HEK293 (cell line): ENCODE results near the gene RHOU.

Experiments used
- CTCF ChIA-PET: fragments of 350-600 bp; formaldehyde crosslinking; extraction: SDS; loops from one replicate; lab custom pipeline; 2021; ENCODE audit warnings: antibody characterized with exemption; lab: Yijun Ruan, JAX
- POLR2A ChIA-PET: fragments of 300-600 bp; formaldehyde crosslinking; extraction: SDS; loops from one replicate; lab custom pipeline; 2020; ENCODE audit warnings: antibody characterized with exemption, inconsistent platforms; lab: Yijun Ruan, JAX
- H3K27ac ChIP-seq: fragments of 200-500 bp; sonication (Bioruptor generic); 2 replicates; pipeline ENCODE4 v1.5.1; 2014; ENCODE audit warnings: low read depth, low read length, control low read depth, inconsistent platforms; ENCODE audit errors: extremely low read depth
- H3K36me3 ChIP-seq, 2 experiments: fragments of 200-500 bp in 1 of 2; sonication (Bioruptor generic) in 1 of 2; 1 replicate in 1 of 2; 2 replicates in 1 of 2; pipeline ENCODE4 v1.5.1; 2014 to 2017; ENCODE audit warnings: inconsistent platforms in 2 of 2, low read length in 2 of 2; ENCODE audit not compliant: control insufficient read depth in 2 of 2, insufficient read depth in 1 of 2
- H3K4me1 ChIP-seq: fragments of 200-500 bp; sonication (Bioruptor generic); 2 replicates; pipeline ENCODE4 v1.5.1; 2014; ENCODE audit warnings: mild to moderate bottlenecking, low read length, inconsistent platforms; ENCODE audit not compliant: control insufficient read depth, insufficient read depth
- H3K4me3 ChIP-seq: 2 replicates; pipeline ENCODE4 v1.5.1; 2011; ENCODE audit warnings: low read depth, mild to moderate bottlenecking, control low read depth, low read length, moderate library complexity
- H3K9me3 ChIP-seq: fragments of 200-500 bp; sonication (Bioruptor generic); 2 replicates; pipeline ENCODE4 v1.5.1; 2014; ENCODE audit warnings: low read depth, low read length, inconsistent platforms; ENCODE audit not compliant: control insufficient read depth, insufficient read depth
- KLF16 ChIP-seq: fragments of 450-650 bp; formaldehyde crosslinking; IDR thresholded peaks from 2 replicates; pipeline ENCODE4 v1.5.1; 2017; ENCODE audit warnings: missing biosample characterization, missing genetic modification characterization
- MEIS1 ChIP-seq: sonication (generic); formaldehyde crosslinking; IDR thresholded peaks from 2 replicates; pipeline ENCODE4 v1.8.1; 2022; ENCODE audit warnings: missing genetic modification reagents, mild to moderate bottlenecking, borderline replicate concordance
- MYNN ChIP-seq: fragments of 450-650 bp; formaldehyde crosslinking; IDR thresholded peaks from 2 replicates; pipeline ENCODE4 v1.5.1; 2016; ENCODE audit warnings: missing biosample characterization, missing genetic modification characterization, borderline replicate concordance
- TSHZ1 ChIP-seq: fragments of 450-650 bp; formaldehyde crosslinking; IDR thresholded peaks from 2 replicates; pipeline ENCODE4 v1.5.1; 2016; ENCODE audit warnings: missing biosample characterization, missing genetic modification characterization, borderline replicate concordance
- WT1 ChIP-seq: fragments of 450-650 bp; formaldehyde crosslinking; IDR thresholded peaks from 2 replicates; pipeline ENCODE4 v1.5.1; 2016; ENCODE audit warnings: missing biosample characterization, missing genetic modification characterization
- ZBTB6 ChIP-seq: fragments of 450-650 bp; formaldehyde crosslinking; IDR thresholded peaks from 2 replicates; pipeline ENCODE4 v1.5.1; 2017; ENCODE audit warnings: missing biosample characterization, missing genetic modification characterization
- ZIC2 ChIP-seq: fragments of 450-650 bp; formaldehyde crosslinking; IDR thresholded peaks from 2 replicates; pipeline ENCODE4 v1.5.1; 2016; ENCODE audit warnings: missing biosample characterization, missing genetic modification characterization
- ZNF350 ChIP-seq: fragments of 450-650 bp; formaldehyde crosslinking; IDR thresholded peaks from 2 replicates; pipeline ENCODE4 v1.5.0; 2017; ENCODE audit warnings: missing biosample characterization, mild to moderate bottlenecking, missing genetic modification characterization
- ZNF518A ChIP-seq: fragments of 450-650 bp; formaldehyde crosslinking; conservative IDR thresholded peaks from 2 replicates; pipeline ENCODE4 v1.5.1; 2016; ENCODE audit warnings: low read depth, missing biosample characterization, missing genetic modification characterization
- ZNF521 ChIP-seq: fragments of 450-650 bp; formaldehyde crosslinking; IDR thresholded peaks from 2 replicates; pipeline ENCODE4 v1.5.1; 2017; ENCODE audit warnings: missing biosample characterization, mild to moderate bottlenecking, missing genetic modification characterization
- ZNF677 ChIP-seq: fragments of 450-650 bp; IDR thresholded peaks from 2 replicates; pipeline ENCODE4 v1.5.0; 2018; ENCODE audit warnings: missing biosample characterization, mild to moderate bottlenecking, missing genetic modification characterization, moderate library complexity
- ZNF701 ChIP-seq: fragments of 450-650 bp; formaldehyde crosslinking; IDR thresholded peaks from 2 replicates; pipeline ENCODE4 v1.5.1; 2016; ENCODE audit warnings: missing biosample characterization, missing genetic modification characterization
- ZNF747 ChIP-seq: fragments of 450-650 bp; formaldehyde crosslinking; IDR thresholded peaks from 2 replicates; pipeline ENCODE4 v1.5.1; 2016; ENCODE audit warnings: missing biosample characterization, missing genetic modification characterization
- ZNF785 ChIP-seq: fragments of 450-650 bp; formaldehyde crosslinking; IDR thresholded peaks from 2 replicates; pipeline ENCODE4 v1.5.1; 2016; ENCODE audit warnings: missing biosample characterization, missing genetic modification characterization
- ZNF791 ChIP-seq: fragments of 450-650 bp; formaldehyde crosslinking; IDR thresholded peaks from 2 replicates; pipeline ENCODE4 v1.5.1; 2016; ENCODE audit warnings: missing biosample characterization, missing genetic modification characterization
- ZNF830 ChIP-seq: fragments of 450-650 bp; IDR thresholded peaks from 2 replicates; pipeline ENCODE4 v1.5.0; 2018; ENCODE audit warnings: missing biosample characterization, missing genetic modification characterization, low read depth, mild to moderate bottlenecking, moderate library complexity
- TF ChIP-seq, protein P1 (sequence below): fragments of 450-650 bp; formaldehyde crosslinking; IDR thresholded peaks from 2 replicates; pipeline ENCODE4 v1.5.1; 2017; ENCODE audit warnings: missing biosample characterization, missing genetic modification characterization
- TF ChIP-seq, protein P2 (sequence below): fragments of 450-650 bp; formaldehyde crosslinking; IDR thresholded peaks from 2 replicates; pipeline ENCODE4 v1.5.1; 2016; ENCODE audit warnings: missing biosample characterization, missing genetic modification characterization

Gene RHOU

DNA sequence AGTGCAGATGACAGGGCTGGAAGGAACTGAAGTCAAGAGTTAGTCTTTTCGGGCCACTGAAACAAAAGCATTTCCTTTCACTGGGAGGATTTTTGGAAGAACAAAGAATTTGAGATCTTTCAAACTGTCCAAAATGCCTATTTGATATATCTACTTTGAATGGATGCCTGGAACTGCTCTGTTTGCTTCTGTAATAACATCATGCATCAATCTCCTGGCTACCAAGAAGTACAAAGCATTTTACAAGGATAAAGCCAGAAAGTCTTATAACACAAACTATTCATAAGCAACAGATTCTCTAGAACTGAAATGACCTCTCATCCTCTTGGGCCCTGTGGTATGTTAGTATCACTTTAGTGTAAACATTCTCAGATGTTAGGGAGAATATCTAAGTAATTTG, 18.2 kb upstream of the RHOU start:
- TF ChIP-seq ZIC2: no peak
- TF ChIP-seq WT1 (tag by site-specific recombination): no peak
- no peak for TF ChIP-seq ZNF677 (tag by site-specific recombination)
- TF ChIP-seq, protein P1, sequence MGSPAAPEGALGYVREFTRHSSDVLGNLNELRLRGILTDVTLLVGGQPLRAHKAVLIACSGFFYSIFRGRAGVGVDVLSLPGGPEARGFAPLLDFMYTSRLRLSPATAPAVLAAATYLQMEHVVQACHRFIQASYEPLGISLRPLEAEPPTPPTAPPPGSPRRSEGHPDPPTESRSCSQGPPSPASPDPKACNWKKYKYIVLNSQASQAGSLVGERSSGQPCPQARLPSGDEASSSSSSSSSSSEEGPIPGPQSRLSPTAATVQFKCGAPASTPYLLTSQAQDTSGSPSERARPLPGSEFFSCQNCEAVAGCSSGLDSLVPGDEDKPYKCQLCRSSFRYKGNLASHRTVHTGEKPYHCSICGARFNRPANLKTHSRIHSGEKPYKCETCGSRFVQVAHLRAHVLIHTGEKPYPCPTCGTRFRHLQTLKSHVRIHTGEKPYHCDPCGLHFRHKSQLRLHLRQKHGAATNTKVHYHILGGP (tag by site-specific recombination): no peak
- no peak for TF ChIP-seq MEIS1 (CRISPR knock-in tag)
- no peak for TF ChIP-seq MYNN
- no peak for TF ChIP-seq ZNF830 (tag by site-specific recombination)
- no peak for TF ChIP-seq KLF16 (tag by site-specific recombination)
- no peak for TF ChIP-seq ZNF521 (tag by site-specific recombination)
- ChIA-PET CTCF (no interaction called here), POLR2A (no interaction called here)
- no peaks in the 10 kb centered on the region for H3K4me1 ChIP-seq
- H3K9me3 ChIP-seq: no peaks in the 10 kb centered on the region
- H3K4me3 ChIP-seq: no peak overlapping the region
- no peaks in the 10 kb centered on the region for H3K36me3 ChIP-seq
- H3K27ac ChIP-seq: no peak overlapping the region

DNA sequence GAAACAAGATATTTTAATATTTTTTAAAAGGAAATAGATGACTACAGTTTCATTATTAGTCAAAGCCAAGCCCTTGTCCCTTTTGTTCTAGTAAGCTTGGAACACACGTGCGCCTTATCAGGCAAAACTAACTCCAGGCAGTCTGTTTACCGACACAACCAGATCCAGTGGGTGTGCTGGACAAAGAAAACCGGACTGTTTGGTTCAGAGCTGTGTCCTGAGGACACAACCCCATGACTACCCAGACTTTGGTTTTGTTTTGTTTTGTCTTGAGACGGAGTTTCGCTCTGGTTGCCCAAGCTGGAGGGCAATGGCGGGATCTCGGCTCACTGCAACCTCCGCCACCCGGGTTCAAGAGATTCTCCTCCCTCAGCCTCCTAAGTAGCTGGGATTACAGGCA, 13.9 kb upstream of the RHOU start:
- no peak overlapping the region for H3K4me3 ChIP-seq
- ChIA-PET POLR2A (no interaction called here), CTCF (no interaction called here)
- H3K27ac ChIP-seq: no peak overlapping the region
- no peaks in the 10 kb centered on the region for H3K4me1 ChIP-seq
- no peak for TF ChIP-seq ZNF785 (tag by site-specific recombination)
- no peak for TF ChIP-seq ZNF747
- no peak for TF ChIP-seq WT1 (tag by site-specific recombination)
- no peak for TF ChIP-seq ZBTB6 (tag by site-specific recombination)
- TF ChIP-seq ZNF791: no peak
- no peak for TF ChIP-seq ZNF701 (tag by site-specific recombination)
- TF ChIP-seq TSHZ1 (tag by site-specific recombination): no peak
- no peak for TF ChIP-seq ZNF518A (tag by site-specific recombination)
- TF ChIP-seq, protein P2, sequence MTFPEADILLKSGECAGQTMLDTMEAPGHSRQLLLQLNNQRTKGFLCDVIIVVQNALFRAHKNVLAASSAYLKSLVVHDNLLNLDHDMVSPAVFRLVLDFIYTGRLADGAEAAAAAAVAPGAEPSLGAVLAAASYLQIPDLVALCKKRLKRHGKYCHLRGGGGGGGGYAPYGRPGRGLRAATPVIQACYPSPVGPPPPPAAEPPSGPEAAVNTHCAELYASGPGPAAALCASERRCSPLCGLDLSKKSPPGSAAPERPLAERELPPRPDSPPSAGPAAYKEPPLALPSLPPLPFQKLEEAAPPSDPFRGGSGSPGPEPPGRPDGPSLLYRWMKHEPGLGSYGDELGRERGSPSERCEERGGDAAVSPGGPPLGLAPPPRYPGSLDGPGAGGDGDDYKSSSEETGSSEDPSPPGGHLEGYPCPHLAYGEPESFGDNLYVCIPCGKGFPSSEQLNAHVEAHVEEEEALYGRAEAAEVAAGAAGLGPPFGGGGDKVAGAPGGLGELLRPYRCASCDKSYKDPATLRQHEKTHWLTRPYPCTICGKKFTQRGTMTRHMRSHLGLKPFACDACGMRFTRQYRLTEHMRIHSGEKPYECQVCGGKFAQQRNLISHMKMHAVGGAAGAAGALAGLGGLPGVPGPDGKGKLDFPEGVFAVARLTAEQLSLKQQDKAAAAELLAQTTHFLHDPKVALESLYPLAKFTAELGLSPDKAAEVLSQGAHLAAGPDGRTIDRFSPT: no peak
- TF ChIP-seq ZNF350: no peak
- H3K9me3 ChIP-seq: no peaks in the 10 kb centered on the region
- H3K36me3 ChIP-seq: no peaks in the 10 kb centered on the region
